ENCODE results near the gene BCL2L13.

GRCh38 chr22:17695986-17696385, 57.4 kb downstream of the BCL2L13 start:
- TF ChIP-seq EZH2 (IDR thresholded peaks at IDR 0.05; ENCODE audit: borderline replicate concordance, low read length) (no peak), CTCF (conservative IDR thresholded peaks at IDR 0.05 in 1 of 2, IDR thresholded peaks at IDR 0.05 in 1 of 2; ENCODE audit: extremely low read depth in 1 of 2, insufficient read depth in 1 of 2, low read depth in 1 of 2, low read length in 2 of 2) (no peak)
